Naive thymus-derived CD8-positive, alpha-beta T cell (primary cell): ENCODE measurements around the gene SPIB. TPM values are rescaled to one million over a fixed set of nuclear protein-coding genes. Genes with fewer than 3 reads are reported as not detected.
"Not testable (repeated sequence)": the region's sequence is repeated elsewhere in the genome, so short reads cannot be mapped to it uniquely, and the experiment has no call there.

Experiments
- ATAC-seq, 2 donors: fragments of 150-1000 bp; cut with Tn5 transposase in 1 of 2; sonication (Bioruptor Pico), chemical (Tn5 transposase) in 1 of 2; 1 replicate in 1 of 2; 2 replicates in 1 of 2; pipeline ENCODE4 v1.10.0; 2021; ENCODE audit warnings: mild to moderate bottlenecking in 2 of 2, moderate library complexity in 2 of 2
- POLR2A ChIA-PET: fragments of 350-600 bp; sonication (Branson Sonifier 250); formaldehyde crosslinking; loops from one replicate; lab custom pipeline; 2021; ENCODE audit warnings: antibody characterized with exemption; lab: Charles Lee
- DNase-seq, 10 donors: peaks; one replicate each; pipeline versions ENCODE4 v3.0.0 to v3.0.0-alpha.2; 2020 to 2022
- H3K27ac Mint-ChIP-seq, 10 donors: one replicate each; pipeline ENCODE4 v1.8.0; 2020 to 2022; ENCODE audit warnings: mild to moderate bottlenecking in 10 of 10, mixed read lengths in 10 of 10, moderate library complexity in 4 of 10, inconsistent platforms in 1 of 10
- H3K27me3 Mint-ChIP-seq, 5 donors: one replicate each; pipeline ENCODE4 v1.8.0; 2021 to 2022; ENCODE audit warnings: mixed read lengths in 5 of 5
- H3K36me3 Mint-ChIP-seq, 3 donors: one replicate each; pipeline ENCODE4 v1.8.0; 2020 to 2022; ENCODE audit warnings: mixed read lengths in 3 of 3, mild to moderate bottlenecking in 2 of 3, inconsistent platforms in 1 of 3
- H3K4me1 Mint-ChIP-seq, 4 donors: one replicate each; pipeline ENCODE4 v1.8.0; 2021 to 2022; ENCODE audit warnings: mixed read lengths in 4 of 4
- H3K4me3 Mint-ChIP-seq, 10 donors: one replicate each; pipeline ENCODE4 v1.8.0; 2020 to 2022; ENCODE audit warnings: mild to moderate bottlenecking in 10 of 10, mixed read lengths in 10 of 10, moderate library complexity in 6 of 10, inconsistent platforms in 1 of 10
- H3K9me3 Mint-ChIP-seq, 9 donors: one replicate each; pipeline ENCODE4 v1.8.0; 2020 to 2022; ENCODE audit warnings: mixed read lengths in 9 of 9, mild to moderate bottlenecking in 3 of 9, inconsistent platforms in 1 of 9, moderate library complexity in 1 of 9
- polyA plus RNA-seq, 3 donors: library from polyadenylated mRNA; unstranded; fragments of 300-500 nt; fragmentation: Illumina TruSeq; gene quantifications; one replicate each; pipeline ENCODE4 v1.2.3, GENCODE V29; 2021
- total RNA-seq, 8 experiments: library from RNA in 2 of 8; stranded (reverse) in 2 of 8; gene quantifications; one replicate each; pipeline ENCODE4 v1.2.3 and lab custom pipeline; 2021 to 2026

Gene SPIB
- total and polyA plus RNA-seq, 5 experiments from 2014 or later: 0.10 to 5.6 (median 2.4) TPM; not detected in 1

GRCh38 chr19:50435221-50435620 lies 16.5 kb downstream of the SPIB start:
- H3K27me3 Mint-ChIP-seq: peaks cover 8 to 20% (median 12%) of the 10 kb centered on the region in 5 donors
- POLR2A ChIA-PET: no interaction called here
- no peak overlapping the region for H3K27ac Mint-ChIP-seq

GRCh38 chr19:50435627-50436026 lies 16.9 kb downstream of the SPIB start:
- H3K4me3 Mint-ChIP-seq: no peak overlapping the region
- H3K9me3 Mint-ChIP-seq: no peaks in the 10 kb centered on the region

More at GRCh38 chr19:50435221-50435620, 16.5 kb downstream of the SPIB start:
- ATAC-seq (no peak), DNase-seq (no peak)
- no peaks in the 10 kb centered on the region for H3K36me3 Mint-ChIP-seq
- H3K9me3 Mint-ChIP-seq: no peaks in the 10 kb centered on the region
- H3K4me3 Mint-ChIP-seq: no peak overlapping the region
- peaks cover 4 to 29% (median 12%) of the 10 kb centered on the region in 4 donors for H3K4me1 Mint-ChIP-seq

GRCh38 chr19:50437862-50438449 lies 19.2 kb downstream of the SPIB start:
- POLR2A ChIA-PET: no interaction called here
- Mint-ChIP-seq H3K36me3 (no peaks in the 10 kb centered on the region), H3K4me1 (peaks cover 0 to 15% (median under 1%) of the 10 kb centered on the region in 4 donors), H3K9me3 (no peaks in the 10 kb centered on the region), H3K27ac (no peak overlapping the region), H3K27me3 (peaks cover 7 to 16% (median 12%) of the 10 kb centered on the region in 5 donors), H3K4me3 (no peak overlapping the region)
- ATAC-seq: no peak
- no peak for DNase-seq

More at GRCh38 chr19:50435627-50436026, 16.9 kb downstream of the SPIB start:
- Mint-ChIP-seq H3K36me3 (no peaks in the 10 kb centered on the region), H3K27me3 (peaks cover 8 to 20% (median 12%) of the 10 kb centered on the region in 5 donors), H3K27ac (no peak overlapping the region), H3K4me1 (peaks cover 4 to 28% (median 12%) of the 10 kb centered on the region in 4 donors)
- POLR2A ChIA-PET: no interaction called here
- ATAC-seq: no peak
- DNase-seq: no peak

- POLR2A ChIA-PET, H3K36me3 Mint-ChIP-seq, H3K4me1 Mint-ChIP-seq, H3K9me3 Mint-ChIP-seq, DNase-seq, H3K27ac Mint-ChIP-seq, ATAC-seq, H3K4me3 Mint-ChIP-seq: not testable (repeated sequence)
- H3K27me3 Mint-ChIP-seq: peaks cover 5 to 18% (median 9%) of the 10 kb centered on the region in 5 donors
Observed at GRCh38 chr19:50439130-50439529, 20.4 kb downstream of the SPIB start.

- POLR2A ChIA-PET: no interaction called here
- peaks cover 0 to 3% (median 0%) of the 10 kb centered on the region in 9 donors for H3K9me3 Mint-ChIP-seq
- H3K27me3 Mint-ChIP-seq: peaks cover 8 to 33% (median 14%) of the 10 kb centered on the region in 5 donors
- H3K4me1 Mint-ChIP-seq: no peaks in the 10 kb centered on the region
- H3K4me3 Mint-ChIP-seq: no peak overlapping the region
- ATAC-seq (no peak), DNase-seq (no peak)
- no peak overlapping the region for H3K27ac Mint-ChIP-seq
- H3K36me3 Mint-ChIP-seq: no peaks in the 10 kb centered on the region
Observed at GRCh38 chr19:50444059-50444458, 25.3 kb downstream of the SPIB start.

GRCh38 chr19:50447053-50447452 lies 28.3 kb downstream of the SPIB start:
- H3K27ac Mint-ChIP-seq: no peak overlapping the region
- no peaks in the 10 kb centered on the region for H3K36me3 Mint-ChIP-seq
- H3K4me3 Mint-ChIP-seq: no peak overlapping the region
- POLR2A ChIA-PET: no interaction called here
- DNase-seq (no peak), ATAC-seq (no peak)
- H3K27me3 Mint-ChIP-seq: peaks cover 11 to 36% (median 18%) of the 10 kb centered on the region in 5 donors
- H3K4me1 Mint-ChIP-seq: peaks cover 0 to 3% (median 0%) of the 10 kb centered on the region in 4 donors
- peaks cover 0 to 3% (median 0%) of the 10 kb centered on the region in 9 donors for H3K9me3 Mint-ChIP-seq

GRCh38 chr19:50447750-50448149 lies 29.0 kb downstream of the SPIB start:
- no peak for ATAC-seq
- POLR2A ChIA-PET: no interaction called here
- no peaks in the 10 kb centered on the region for H3K36me3 Mint-ChIP-seq

GRCh38 chr19:50449236-50449899 lies 30.6 kb downstream of the SPIB start:
- DNase-seq: no peak
- Mint-ChIP-seq H3K9me3 (peaks cover 0 to 3% (median 0%) of the 10 kb centered on the region in 9 donors), H3K36me3 (no peaks in the 10 kb centered on the region), H3K27me3 (peaks cover 2 to 35% (median 12%) of the 10 kb centered on the region in 5 donors), H3K27ac (no peak overlapping the region), H3K4me1 (peaks cover 0 to 3% (median 0%) of the 10 kb centered on the region in 4 donors), H3K4me3 (no peak overlapping the region)
- no peak for ATAC-seq
- POLR2A ChIA-PET: no interaction called here

More at GRCh38 chr19:50447750-50448149, 29.0 kb downstream of the SPIB start:
- H3K4me1 Mint-ChIP-seq: peaks cover 0 to 3% (median 0%) of the 10 kb centered on the region in 4 donors
- no peak overlapping the region for H3K4me3 Mint-ChIP-seq
- H3K27ac Mint-ChIP-seq: no peak overlapping the region
- no peak for DNase-seq
- peaks cover 0 to 3% (median 0%) of the 10 kb centered on the region in 9 donors for H3K9me3 Mint-ChIP-seq
- peaks cover 11 to 43% (median 18%) of the 10 kb centered on the region in 5 donors for H3K27me3 Mint-ChIP-seq

- Mint-ChIP-seq H3K4me3 (no peak overlapping the region), H3K36me3 (no peaks in the 10 kb centered on the region), H3K27ac (peak overlapping the region in 1 of 10 donors; percentile 67), H3K9me3 (peaks cover 0 to 3% (median 0%) of the 10 kb centered on the region in 9 donors), H3K4me1 (peaks cover 0 to 3% (median 0%) of the 10 kb centered on the region in 4 donors), H3K27me3 (peaks cover 0 to 24% (median 10%) of the 10 kb centered on the region in 5 donors)
- ATAC-seq: no peak
- POLR2A ChIA-PET: no interaction called here
- DNase-seq: no peak
Observed at GRCh38 chr19:50450369-50451222, 31.9 kb downstream of the SPIB start.

GRCh38 chr19:50451223-50451534 lies 32.4 kb downstream of the SPIB start:
- no peaks in the 10 kb centered on the region for H3K36me3 Mint-ChIP-seq
- POLR2A ChIA-PET: no interaction called here
- H3K27ac Mint-ChIP-seq: no peak overlapping the region
- peaks cover 2 to 28% (median 13%) of the 10 kb centered on the region in 5 donors for H3K27me3 Mint-ChIP-seq
- peaks cover 0 to 3% (median 0%) of the 10 kb centered on the region in 9 donors for H3K9me3 Mint-ChIP-seq
- H3K4me3 Mint-ChIP-seq: no peak overlapping the region
- ATAC-seq (no peak), DNase-seq (no peak)
- peaks cover 0 to 3% (median 0%) of the 10 kb centered on the region in 4 donors for H3K4me1 Mint-ChIP-seq

- DNase-seq (no peak), ATAC-seq (no peak)
- Mint-ChIP-seq H3K27me3 (peaks cover 10 to 40% (median 19%) of the 10 kb centered on the region in 5 donors), H3K9me3 (no peaks in the 10 kb centered on the region), H3K4me3 (no peak overlapping the region), H3K27ac (no peak overlapping the region), H3K4me1 (peaks cover 0 to 3% (median 0%) of the 10 kb centered on the region in 4 donors), H3K36me3 (no peaks in the 10 kb centered on the region)
- POLR2A ChIA-PET: no interaction called here
Observed at GRCh38 chr19:50453243-50453642, 34.5 kb downstream of the SPIB start.

- no peak for ATAC-seq
- no peaks in the 10 kb centered on the region for H3K9me3 Mint-ChIP-seq
- H3K4me1 Mint-ChIP-seq: peaks cover 0 to 7% (median 0%) of the 10 kb centered on the region in 4 donors
- no peaks in the 10 kb centered on the region for H3K36me3 Mint-ChIP-seq
- H3K27me3 Mint-ChIP-seq: peaks cover 11 to 49% (median 21%) of the 10 kb centered on the region in 5 donors
- POLR2A ChIA-PET: no interaction called here
- no peak overlapping the region for H3K27ac Mint-ChIP-seq
- H3K4me3 Mint-ChIP-seq: no peak overlapping the region
- DNase-seq: no peak
Observed at GRCh38 chr19:50455992-50456391, 37.3 kb downstream of the SPIB start.
